ENCODE results near the gene ABCC11.

GRCh38 chr16:48201515-48202201 is 45.7 kb downstream of the ABCC11 start:
- no peak for TF ChIP-seq POLR2A (IDR thresholded peaks at IDR 0.05)
- no peak for TF ChIP-seq CTCF (IDR thresholded peaks at IDR 0.05)
- TF ChIP-seq POLR2AphosphoS5 (IDR thresholded peaks at IDR 0.05; ENCODE audit: insufficient read depth in 1 of 2, low read depth in 1 of 2), result no peak

All from vagina (tissue), 2 donors.